ENCODE data around the gene CBX4.

Gene CBX4

GRCh38 chr17:79826841-79827578 lies 12.2 kb downstream of the CBX4 start:
- no peak for TF ChIP-seq REST (IDR thresholded peaks at IDR 0.05; ENCODE audit: insufficient read depth in 1 of 2, low read depth in 2 of 2, low read length in 2 of 2)

GRCh38 chr17:79826204-79826680 lies 13.0 kb downstream of the CBX4 start:
- no peak for TF ChIP-seq REST (IDR thresholded peaks at IDR 0.05; ENCODE audit: insufficient read depth in 1 of 2, low read depth in 2 of 2, low read length in 2 of 2)
- no peak for TF ChIP-seq SIN3A (IDR thresholded peaks at IDR 0.05; ENCODE audit: borderline replicate concordance, insufficient read depth, low read length)
- peak; percentile 97 for TF ChIP-seq FOXP2 (optimal IDR thresholded peaks at IDR 0.05; ENCODE audit: borderline replicate concordance, extremely low read depth, extremely low read length, insufficient read depth)
- TF ChIP-seq POLR2AphosphoS5 (IDR thresholded peaks at IDR 0.05; ENCODE audit: low read depth, low read length) = no peak
- no peak for TF ChIP-seq TAF1 (IDR thresholded peaks at IDR 0.05; ENCODE audit: borderline replicate concordance, insufficient read depth, low read length)

- TF ChIP-seq REST (IDR thresholded peaks at IDR 0.05; ENCODE audit: insufficient read depth in 1 of 2, low read depth in 2 of 2, low read length in 2 of 2) (no peak), SIN3A (IDR thresholded peaks at IDR 0.05; ENCODE audit: borderline replicate concordance, insufficient read depth, low read length) (no peak), POLR2AphosphoS5 (IDR thresholded peaks at IDR 0.05; ENCODE audit: low read depth, low read length) (no peak), TAF1 (IDR thresholded peaks at IDR 0.05; ENCODE audit: borderline replicate concordance, insufficient read depth, low read length) (no peak), FOXP2 (optimal IDR thresholded peaks at IDR 0.05; ENCODE audit: borderline replicate concordance, extremely low read depth, extremely low read length, insufficient read depth) (no peak)
Measured at GRCh38 chr17:79825580-79825921, 13.7 kb downstream of the CBX4 start.

GRCh38 chr17:79824893-79825579 lies 14.2 kb downstream of the CBX4 start:
- TF ChIP-seq REST (IDR thresholded peaks at IDR 0.05; ENCODE audit: insufficient read depth in 1 of 2, low read depth in 2 of 2, low read length in 2 of 2) (no peak), TAF1 (IDR thresholded peaks at IDR 0.05; ENCODE audit: borderline replicate concordance, insufficient read depth, low read length) (no peak), SIN3A (IDR thresholded peaks at IDR 0.05; ENCODE audit: borderline replicate concordance, insufficient read depth, low read length) (no peak), FOXP2 (optimal IDR thresholded peaks at IDR 0.05; ENCODE audit: borderline replicate concordance, extremely low read depth, extremely low read length, insufficient read depth) (no peak), POLR2AphosphoS5 (IDR thresholded peaks at IDR 0.05; ENCODE audit: low read depth, low read length) (no peak)
